ENCODE data around the gene TTR.

DNA sequence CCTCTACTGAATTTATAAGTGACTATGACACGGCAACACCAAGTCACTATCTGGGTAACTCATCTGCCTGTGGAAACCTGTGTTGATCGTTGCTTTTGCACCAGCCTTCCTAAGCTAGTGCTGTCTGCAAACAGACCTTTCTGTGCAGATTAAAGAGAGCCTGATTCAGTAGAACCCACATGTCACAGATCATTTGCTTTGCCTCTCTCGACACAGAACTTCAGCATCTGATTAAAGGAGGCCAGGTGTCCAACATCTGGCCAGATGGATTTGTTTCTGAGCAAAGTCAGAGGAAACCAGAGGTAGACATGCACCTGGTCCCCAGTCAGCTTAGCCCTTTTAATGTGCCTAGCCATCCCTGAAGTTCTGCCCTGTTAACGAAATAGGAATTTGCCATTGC is 15.0 kb upstream of the TTR start:
- TF ChIP-seq POLR2A (IDR thresholded peaks at IDR 0.05) = no peak
- TF ChIP-seq CTCF (IDR thresholded peaks at IDR 0.05) = no peak
- TF ChIP-seq POLR2AphosphoS5 (IDR thresholded peaks at IDR 0.05) = no peak
